Glutamatergic neuron (in vitro differentiated cells): ENCODE results near the gene EEF2. TPM values are rescaled to one million over a fixed set of nuclear protein-coding genes. Genes with fewer than 3 reads are reported as not detected.
"Not testable (repeated sequence)": the region's sequence is repeated elsewhere in the genome, so short reads cannot be mapped to it uniquely, and the experiment has no call there.

ENCODE experiments used
- DNase-seq: peaks from one replicate; pipeline ENCODE4 v3.0.0; 2022
- H3K27ac Mint-ChIP-seq: one replicate; pipeline ENCODE4 v1.8.0; 2020; ENCODE audit warnings: mild to moderate bottlenecking, mixed read lengths, inconsistent platforms; ENCODE audit not compliant: unreplicated experiment
- H3K27me3 Mint-ChIP-seq: one replicate; pipeline ENCODE4 v1.8.0; 2020; ENCODE audit warnings: mild to moderate bottlenecking, moderate library complexity, mixed read lengths, inconsistent platforms; ENCODE audit not compliant: unreplicated experiment
- H3K36me3 Mint-ChIP-seq: one replicate; pipeline ENCODE4 v1.8.0; 2020; ENCODE audit warnings: mild to moderate bottlenecking, mixed read lengths, inconsistent platforms; ENCODE audit not compliant: unreplicated experiment
- H3K4me1 Mint-ChIP-seq: one replicate; pipeline ENCODE4 v1.8.0; 2020; ENCODE audit warnings: mild to moderate bottlenecking, low read depth, mixed read lengths, inconsistent platforms; ENCODE audit not compliant: unreplicated experiment
- H3K4me3 Mint-ChIP-seq: one replicate; pipeline ENCODE4 v1.8.0; 2020; ENCODE audit warnings: mild to moderate bottlenecking, mixed read lengths, inconsistent platforms; ENCODE audit not compliant: unreplicated experiment
- H3K9me3 Mint-ChIP-seq: one replicate; pipeline ENCODE4 v1.8.0; 2020; ENCODE audit warnings: mild to moderate bottlenecking, moderate library complexity, mixed read lengths, inconsistent platforms; ENCODE audit not compliant: unreplicated experiment
- total RNA-seq: library from RNA; stranded (reverse); fragmentation: NEBNext Ultra II Directional; extraction: Animal tissue kit (Norgen Biotek cat#: 25700); gene quantifications from one replicate; pipeline ENCODE4 v1.2.1, GENCODE V29; 2021; ENCODE audit not compliant: unreplicated experiment
- TF ChIP-seq, protein P1 (sequence below): fragments of 200-600 bp; sonication (generic); IDR thresholded peaks from one replicate; pipeline ENCODE4 v1.5.0; 2021; ENCODE audit not compliant: partially characterized antibody, unreplicated experiment

Gene EEF2
- total RNA-seq, 1 donor from 2014 or later, result 2,255 TPM

- no peak for DNase-seq
- Mint-ChIP-seq H3K9me3 (peaks cover 9% of the 10 kb centered on the region), H3K4me3 (peak overlapping the region; percentile 98), H3K4me1 (peaks cover 20% of the 10 kb centered on the region), H3K27me3 (peaks cover 14% of the 10 kb centered on the region), H3K36me3 (no peaks in the 10 kb centered on the region), H3K27ac (peak overlapping the region; percentile 97)
- TF ChIP-seq, protein P1, sequence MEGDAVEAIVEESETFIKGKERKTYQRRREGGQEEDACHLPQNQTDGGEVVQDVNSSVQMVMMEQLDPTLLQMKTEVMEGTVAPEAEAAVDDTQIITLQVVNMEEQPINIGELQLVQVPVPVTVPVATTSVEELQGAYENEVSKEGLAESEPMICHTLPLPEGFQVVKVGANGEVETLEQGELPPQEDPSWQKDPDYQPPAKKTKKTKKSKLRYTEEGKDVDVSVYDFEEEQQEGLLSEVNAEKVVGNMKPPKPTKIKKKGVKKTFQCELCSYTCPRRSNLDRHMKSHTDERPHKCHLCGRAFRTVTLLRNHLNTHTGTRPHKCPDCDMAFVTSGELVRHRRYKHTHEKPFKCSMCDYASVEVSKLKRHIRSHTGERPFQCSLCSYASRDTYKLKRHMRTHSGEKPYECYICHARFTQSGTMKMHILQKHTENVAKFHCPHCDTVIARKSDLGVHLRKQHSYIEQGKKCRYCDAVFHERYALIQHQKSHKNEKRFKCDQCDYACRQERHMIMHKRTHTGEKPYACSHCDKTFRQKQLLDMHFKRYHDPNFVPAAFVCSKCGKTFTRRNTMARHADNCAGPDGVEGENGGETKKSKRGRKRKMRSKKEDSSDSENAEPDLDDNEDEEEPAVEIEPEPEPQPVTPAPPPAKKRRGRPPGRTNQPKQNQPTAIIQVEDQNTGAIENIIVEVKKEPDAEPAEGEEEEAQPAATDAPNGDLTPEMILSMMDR, result no peak
Measured at GRCh38 chr19:4010808-4011110, 25.5 kb upstream of the EEF2 start.

GRCh38 chr19:4009990-4010807, 24.9 kb upstream of the EEF2 start:
- peak overlapping the region; percentile 97 for H3K27ac Mint-ChIP-seq
- peaks cover 14% of the 10 kb centered on the region for H3K27me3 Mint-ChIP-seq
- H3K4me3 Mint-ChIP-seq, result peak overlapping the region; percentile 98
- H3K4me1 Mint-ChIP-seq, result peaks cover 20% of the 10 kb centered on the region
- TF ChIP-seq, protein P1, result no peak
- H3K36me3 Mint-ChIP-seq, result no peaks in the 10 kb centered on the region
- peaks cover 9% of the 10 kb centered on the region for H3K9me3 Mint-ChIP-seq
- peak; percentile 56 for DNase-seq

DNA sequence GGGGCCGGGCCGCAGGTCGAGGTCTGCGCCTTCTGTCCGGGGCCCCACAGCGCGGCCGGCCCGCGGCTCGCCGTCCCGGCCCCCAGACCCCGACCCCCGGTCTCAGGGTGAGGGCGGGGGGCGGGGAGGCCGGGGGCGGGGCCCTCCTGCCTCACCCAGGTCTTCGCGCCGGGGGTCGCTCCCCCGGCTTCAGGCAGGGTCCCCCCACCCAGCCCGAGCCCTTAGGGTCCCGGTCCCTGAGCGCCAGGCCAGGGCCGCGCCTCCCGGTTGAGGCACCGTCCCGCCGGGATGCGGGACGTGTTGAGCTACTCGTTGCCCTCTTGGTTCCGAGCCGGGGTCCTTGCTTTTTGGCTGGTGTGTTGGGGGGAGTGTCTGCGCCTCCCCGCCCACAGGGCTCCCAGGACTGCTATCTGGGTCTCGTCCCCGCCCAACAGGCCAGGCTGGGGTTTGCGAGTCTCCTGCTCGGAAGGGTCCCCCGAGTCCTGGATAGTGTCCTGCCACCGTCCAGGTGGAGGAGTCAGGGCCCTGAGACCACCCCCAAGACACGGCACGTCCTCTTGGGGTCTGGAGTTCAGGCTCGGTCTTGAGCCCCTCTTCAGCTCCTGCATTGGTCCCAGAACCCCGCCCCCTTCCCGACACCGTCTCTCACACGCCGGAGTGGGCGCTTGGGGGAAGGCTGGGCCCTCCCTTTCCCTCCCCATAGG, 22.7 kb upstream of the EEF2 start:
- Mint-ChIP-seq H3K27ac (peak overlapping the region; percentile 97), H3K4me1 (peaks cover 20% of the 10 kb centered on the region), H3K9me3 (peaks cover 9% of the 10 kb centered on the region), H3K27me3 (peaks cover 14% of the 10 kb centered on the region), H3K4me3 (peak overlapping the region; percentile 98), H3K36me3 (no peaks in the 10 kb centered on the region)
- DNase-seq, result peak; percentile 71
- TF ChIP-seq, protein P1, result no peak

DNA sequence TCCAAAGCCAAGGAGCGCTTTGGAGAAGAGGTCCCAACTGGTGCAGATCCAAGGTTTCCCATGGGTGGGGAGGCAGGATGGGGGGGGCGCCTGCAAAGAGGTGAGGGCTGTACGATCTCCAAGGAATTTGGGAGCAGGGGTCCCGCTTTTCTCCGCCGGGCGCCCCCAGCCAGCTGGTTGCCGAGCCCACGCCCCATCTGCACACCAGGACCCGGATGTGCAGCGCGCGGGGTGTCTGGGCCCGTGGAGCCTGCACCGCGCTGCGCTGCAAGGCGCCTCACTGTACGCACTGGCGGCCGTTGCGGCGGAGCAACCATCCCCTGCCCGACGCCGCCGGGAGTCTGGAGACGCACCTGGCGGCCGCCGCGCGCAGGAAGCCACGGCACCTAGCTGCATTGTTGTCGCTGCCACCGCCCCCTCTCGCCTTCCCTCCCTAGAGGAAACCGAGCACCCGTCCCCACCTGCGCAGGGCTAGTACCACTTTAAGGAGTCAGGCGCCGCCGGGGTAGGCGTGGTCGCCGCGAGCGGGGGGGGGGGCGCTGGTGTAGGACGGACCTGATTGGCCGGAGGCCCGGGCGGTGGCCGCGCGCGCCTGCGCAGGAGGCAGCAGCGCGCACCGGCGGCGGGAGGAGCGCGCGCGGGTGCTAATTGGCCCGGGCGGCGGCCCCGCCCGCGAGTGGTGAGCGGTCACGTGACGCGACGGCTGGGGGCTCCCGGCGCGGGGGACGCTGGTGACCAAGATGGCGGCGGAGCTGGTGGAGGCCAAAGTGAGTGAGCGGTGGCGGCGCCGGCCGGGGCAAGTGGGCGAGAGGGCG, 22.0 kb upstream of the EEF2 start, which contains the start of gene PIAS4:
Gene PIAS4, plus strand, starts transcription at position 716 of the 815 bp plus-strand sequence. Its CDS starts 25 bp downstream, at position 741.
- Mint-ChIP-seq H3K27ac (peak within 1 kb of the TSS; percentile 97), H3K4me1 (peaks cover 20% of the 10 kb centered on the region), H3K9me3 (peaks cover 9% of the 10 kb centered on the region), H3K4me3 (peak within 1 kb of the TSS; percentile 98), H3K36me3 (no peaks in the 10 kb centered on the region), H3K27me3 (peaks cover 14% of the 10 kb centered on the region)
- peak; percentile 96 for DNase-seq
- TF ChIP-seq, protein P1, result no peak

- Mint-ChIP-seq H3K27me3 (peaks cover 11% of the 10 kb centered on the region), H3K4me1 (peaks cover 14% of the 10 kb centered on the region), H3K9me3 (peaks cover 10% of the 10 kb centered on the region)
- not testable (repeated sequence) for H3K36me3 Mint-ChIP-seq, H3K4me3 Mint-ChIP-seq, DNase-seq, H3K27ac Mint-ChIP-seq
Measured at GRCh38 chr19:4005436-4005835, 20.2 kb upstream of the EEF2 start.

- H3K4me3 Mint-ChIP-seq, DNase-seq, H3K4me1 Mint-ChIP-seq, H3K9me3 Mint-ChIP-seq, H3K36me3 Mint-ChIP-seq, H3K27me3 Mint-ChIP-seq, H3K27ac Mint-ChIP-seq: not testable (repeated sequence)
Measured at GRCh38 chr19:4000798-4001197, 15.5 kb upstream of the EEF2 start.

DNA sequence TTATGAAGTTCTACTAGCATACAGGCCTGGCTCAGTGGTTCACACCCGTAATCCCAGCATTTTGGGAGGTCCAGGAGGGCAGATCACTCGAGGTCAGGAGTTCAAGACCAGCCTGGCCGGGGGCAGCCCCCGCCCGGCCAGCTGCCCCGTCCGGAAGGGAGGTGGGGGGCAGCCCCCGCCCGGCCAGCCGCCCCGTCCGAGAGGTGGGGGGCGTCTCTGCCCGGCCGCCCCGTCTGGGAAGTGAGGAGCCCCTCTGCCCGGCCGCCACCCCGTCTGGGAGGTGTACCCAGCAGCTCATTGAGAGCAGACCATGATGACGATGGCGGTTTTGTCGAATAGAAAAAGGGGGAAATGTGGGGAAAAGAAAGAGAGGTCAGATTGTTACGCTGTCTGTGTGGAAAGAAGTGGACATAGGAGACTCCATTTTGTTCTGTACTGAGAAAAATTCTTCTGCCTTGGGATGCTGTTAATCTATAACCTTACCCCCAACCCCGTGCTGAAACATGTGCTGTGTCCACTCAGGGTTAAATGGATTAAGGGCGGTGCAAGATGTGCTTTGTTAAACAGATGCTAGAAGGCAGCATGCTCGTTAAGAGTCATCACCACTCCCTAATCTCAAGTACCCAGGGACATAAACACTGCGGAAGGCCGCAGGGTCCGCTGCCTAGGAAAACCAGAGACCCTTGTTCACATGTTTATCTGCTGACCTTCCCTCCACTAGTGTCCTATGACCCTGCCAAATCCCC, 13.6 kb upstream of the EEF2 start:
- Mint-ChIP-seq H3K4me3 (peak overlapping the region; percentile 38), H3K27ac (peak overlapping the region; percentile 96)
- H3K9me3 Mint-ChIP-seq, H3K27me3 Mint-ChIP-seq, H3K4me1 Mint-ChIP-seq, H3K36me3 Mint-ChIP-seq, DNase-seq: not testable (repeated sequence)
